GM18870 (cell line): ENCODE data around the gene DLG4.
"Not testable (repeated sequence)": the region's sequence is repeated elsewhere in the genome, so short reads cannot be mapped to it uniquely, and the experiment has no call there.

ENCODE experiments used
- ATAC-seq: cut with Tn5 transposase; IDR thresholded peaks from one replicate; pipeline ENCODE4 v1.9.1; 2021; ENCODE audit warnings: moderate library complexity; ENCODE audit not compliant: unreplicated experiment

Gene DLG4

GRCh38 chr17:7190276-7190917, 29.2 kb downstream of the DLG4 start:
- no peak for ATAC-seq

- ATAC-seq: no peak
These were observed 33.4 kb downstream of the DLG4 start for GRCh38 chr17:7186241-7186640.

GRCh38 chr17:7184647-7185046, 35.0 kb downstream of the DLG4 start:
- ATAC-seq: no peak

- no peak for ATAC-seq
These were observed 35.5 kb downstream of the DLG4 start for GRCh38 chr17:7184091-7184488.

- ATAC-seq: no peak
These were observed 36.1 kb downstream of the DLG4 start for GRCh38 chr17:7183433-7184090.

GRCh38 chr17:7182101-7182500, 37.5 kb downstream of the DLG4 start:
- not testable (repeated sequence) for ATAC-seq

GRCh38 chr17:7179317-7180254, 40.0 kb downstream of the DLG4 start, which contains the start of gene ASGR1:
Gene ASGR1, minus strand, starts transcription at chr17:7179370. Its CDS starts 807 bp downstream, at chr17:7178563.
- ATAC-seq: no peak

- ATAC-seq: no peak
These were observed 40.7 kb downstream of the DLG4 start for GRCh38 chr17:7178973-7179316.

- ATAC-seq: no peak
These were observed 41.6 kb downstream of the DLG4 start for GRCh38 chr17:7177954-7178477.

- no peak for ATAC-seq
These were observed 42.3 kb downstream of the DLG4 start for GRCh38 chr17:7177191-7177953.

- ATAC-seq: no peak
These were observed 42.8 kb downstream of the DLG4 start for GRCh38 chr17:7176841-7177190.

- no peak for ATAC-seq
These were observed 43.4 kb downstream of the DLG4 start for GRCh38 chr17:7176107-7176840.

GRCh38 chr17:7175330-7175733, 44.3 kb downstream of the DLG4 start:
- ATAC-seq: no peak

GRCh38 chr17:7174603-7175326, 44.9 kb downstream of the DLG4 start:
- ATAC-seq: no peak

GRCh38 chr17:7173687-7174602, 45.7 kb downstream of the DLG4 start:
- no peak for ATAC-seq

- not testable (repeated sequence) for ATAC-seq
These were observed 47.0 kb downstream of the DLG4 start for GRCh38 chr17:7172522-7173191.

GRCh38 chr17:7169565-7169908, 50.1 kb downstream of the DLG4 start:
- ATAC-seq: not testable (repeated sequence)
